ENCODE data around the gene DCTN5. TPM values are rescaled to one million over a fixed set of nuclear protein-coding genes. Genes with fewer than 3 reads are reported as not detected.

Gene DCTN5
- total and polyA plus RNA-seq, 8 donors = 55.1 to 66.4 (median 60.4) TPM

DNA sequence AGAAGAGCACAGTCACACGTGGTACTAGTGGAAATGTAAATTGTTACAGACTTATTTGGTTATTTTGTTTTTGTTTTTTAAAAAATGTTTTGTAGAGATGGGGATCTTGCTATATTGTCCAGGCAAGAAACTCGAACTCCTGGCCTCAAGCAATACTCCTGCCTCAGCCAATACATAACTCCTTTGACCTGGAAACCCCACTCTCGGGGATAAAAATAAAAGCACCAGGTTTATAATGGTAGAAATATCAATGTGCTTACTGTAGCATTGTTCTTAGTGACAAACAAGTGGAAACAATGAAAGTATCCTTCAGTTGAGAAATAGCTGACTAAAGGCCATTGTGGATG lies 83.5 kb downstream of the DCTN5 start:
- ATAC-seq = no peak
- TF ChIP-seq, protein P1, sequence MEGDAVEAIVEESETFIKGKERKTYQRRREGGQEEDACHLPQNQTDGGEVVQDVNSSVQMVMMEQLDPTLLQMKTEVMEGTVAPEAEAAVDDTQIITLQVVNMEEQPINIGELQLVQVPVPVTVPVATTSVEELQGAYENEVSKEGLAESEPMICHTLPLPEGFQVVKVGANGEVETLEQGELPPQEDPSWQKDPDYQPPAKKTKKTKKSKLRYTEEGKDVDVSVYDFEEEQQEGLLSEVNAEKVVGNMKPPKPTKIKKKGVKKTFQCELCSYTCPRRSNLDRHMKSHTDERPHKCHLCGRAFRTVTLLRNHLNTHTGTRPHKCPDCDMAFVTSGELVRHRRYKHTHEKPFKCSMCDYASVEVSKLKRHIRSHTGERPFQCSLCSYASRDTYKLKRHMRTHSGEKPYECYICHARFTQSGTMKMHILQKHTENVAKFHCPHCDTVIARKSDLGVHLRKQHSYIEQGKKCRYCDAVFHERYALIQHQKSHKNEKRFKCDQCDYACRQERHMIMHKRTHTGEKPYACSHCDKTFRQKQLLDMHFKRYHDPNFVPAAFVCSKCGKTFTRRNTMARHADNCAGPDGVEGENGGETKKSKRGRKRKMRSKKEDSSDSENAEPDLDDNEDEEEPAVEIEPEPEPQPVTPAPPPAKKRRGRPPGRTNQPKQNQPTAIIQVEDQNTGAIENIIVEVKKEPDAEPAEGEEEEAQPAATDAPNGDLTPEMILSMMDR (IDR thresholded peaks at IDR 0.05) = no peak
- intact Hi-C loops (cut with DNase I) = loop anchor here in 1 of 2 donors (10.0 kb wide), 1 partner anchor 530 kb away; the partner anchor contains the start of gene CACNG3
- Histone ChIP-seq H3K27ac (no peak overlapping the region), H3K4me3 (no peak overlapping the region), H3K9me3 (peaks cover 0 to 16% of the 10 kb centered on the region in 2 donors), H3K36me3 (no peaks in the 10 kb centered on the region), H3K27me3 (peaks cover 0 to 10% of the 10 kb centered on the region in 2 donors), H3K4me1 (no peaks in the 10 kb centered on the region)
- DNase-seq = no peak

DNA sequence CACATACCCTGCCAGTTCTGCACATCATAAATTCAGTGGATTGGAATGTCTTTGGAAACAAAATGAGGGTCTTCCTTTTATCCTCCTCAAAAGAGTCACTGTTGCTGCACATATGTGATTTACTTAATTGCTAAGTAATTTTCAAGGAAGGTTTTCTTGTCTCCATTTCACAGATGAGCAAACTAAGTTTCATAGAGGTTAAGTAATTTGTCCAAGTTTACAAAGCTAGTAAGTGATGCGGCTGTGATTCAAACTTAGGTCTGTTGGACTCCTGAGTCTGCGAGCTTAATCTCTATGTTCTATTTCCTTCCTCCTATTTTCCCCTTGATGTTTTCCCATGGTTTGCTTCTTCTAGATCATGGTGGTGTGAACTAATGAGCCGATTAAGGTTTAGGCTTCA lies 85.4 kb downstream of the DCTN5 start:
- H3K4me3 ChIP-seq = no peak overlapping the region
- peaks cover 0 to 16% of the 10 kb centered on the region in 2 donors for H3K9me3 ChIP-seq
- H3K36me3 ChIP-seq = no peaks in the 10 kb centered on the region
- no peak for ATAC-seq
- H3K27me3 ChIP-seq = peaks cover 0 to 8% of the 10 kb centered on the region in 2 donors
- TF ChIP-seq, protein P1 (IDR thresholded peaks at IDR 0.05) = no peak
- no peaks in the 10 kb centered on the region for H3K4me1 ChIP-seq
- no peak for DNase-seq
- no peak overlapping the region for H3K27ac ChIP-seq
- intact Hi-C loops (cut with DNase I) = loop anchor here in 1 of 2 donors (10.0 kb wide), 1 partner anchor 528 kb away; the partner anchor contains the start of gene CACNG3

Other genes starting within 250 kb of the DCTN5 start
- gene COG7, start 188.3 kb upstream of the DCTN5 start, total RNA-seq = 10 to 100 TPM; 19.8 to 22.0 TPM
- gene COG7, start 188.3 kb upstream of the DCTN5 start, polyA plus RNA-seq (ENCODE audit: insufficient read length in 6 of 6) = 10 to 100 TPM; 27.4 to 36.7 (median 32.2) TPM
- 100 to 1,000 TPM; 125 to 133 TPM for gene GGA2, start 131.0 kb upstream of the DCTN5 start, total RNA-seq
- gene GGA2, start 131.0 kb upstream of the DCTN5 start, polyA plus RNA-seq (ENCODE audit: insufficient read length in 6 of 6) = 100 to 1,000 TPM; 135 to 163 (median 144) TPM
- gene EARS2, start 84.1 kb upstream of the DCTN5 start, total RNA-seq = 10 to 100 TPM; 16.3 to 22.9 TPM
- gene EARS2, start 84.1 kb upstream of the DCTN5 start, polyA plus RNA-seq (ENCODE audit: insufficient read length in 6 of 6) = 10 to 100 TPM; 21.9 to 27.8 (median 23.6) TPM
- 10 to 100 TPM; 51.9 to 69.3 TPM for gene UBFD1, start 83.7 kb upstream of the DCTN5 start, total RNA-seq
- 10 to 100 TPM; 65.6 to 74.1 (median 68.6) TPM for gene UBFD1, start 83.7 kb upstream of the DCTN5 start, polyA plus RNA-seq (ENCODE audit: insufficient read length in 6 of 6)
- gene NDUFAB1, start 45.1 kb upstream of the DCTN5 start, total RNA-seq = 10 to 100 TPM; 65.4 to 78.7 TPM
- 10 to 100 TPM; 64.9 to 77.8 (median 71.1) TPM for gene NDUFAB1, start 45.1 kb upstream of the DCTN5 start, polyA plus RNA-seq (ENCODE audit: insufficient read length in 6 of 6)
- 10 to 100 TPM; 10.3 to 13.7 TPM for gene PALB2, start 156 bp upstream of the DCTN5 start, total RNA-seq
- gene PALB2, start 156 bp upstream of the DCTN5 start, polyA plus RNA-seq (ENCODE audit: insufficient read length in 6 of 6) = 10 to 100 TPM; 14.4 to 20.4 (median 16.5) TPM
- gene PLK1, start 37.4 kb downstream of the DCTN5 start, total RNA-seq = 1 to 10 TPM; 3.0 to 8.0 TPM
- gene PLK1, start 37.4 kb downstream of the DCTN5 start, polyA plus RNA-seq (ENCODE audit: insufficient read length in 6 of 6) = 10 to 100 TPM; 18.6 to 52.5 (median 23.4) TPM
- under 1 TPM in 1 of 2 donors, not detected in 1; 0.84 TPM for gene ERN2, start 71.8 kb downstream of the DCTN5 start, total RNA-seq
- gene ERN2, start 71.8 kb downstream of the DCTN5 start, polyA plus RNA-seq (ENCODE audit: insufficient read length in 6 of 6) = under 1 TPM; 0.10 to 0.35 (median 0.18) TPM
- gene CHP2, start 113.6 kb downstream of the DCTN5 start, total RNA-seq = under 1 TPM in 1 of 2 donors, not detected in 1; 0.29 TPM
- under 1 TPM; 0.10 to 0.35 (median 0.18) TPM for gene CHP2, start 113.6 kb downstream of the DCTN5 start, polyA plus RNA-seq (ENCODE audit: insufficient read length in 6 of 6)
- 10 to 100 TPM; 13.5 to 41.8 TPM for gene PRKCB, start 194.5 kb downstream of the DCTN5 start, total RNA-seq
- 10 to 100 TPM; 46.4 to 74.3 (median 57.4) TPM for gene PRKCB, start 194.5 kb downstream of the DCTN5 start, polyA plus RNA-seq (ENCODE audit: insufficient read length in 6 of 6)